Mesenchymal stem cell (in vitro differentiated cells and primary cell): ENCODE results near the gene ZBTB40.

Experiments used
- DNase-seq: peaks from one replicate; pipeline ENCODE4 v3.0.0-alpha.2; 2013
- H2AFZ ChIP-seq: one replicate; pipeline ENCODE4 v1.6.1; 2013; ENCODE audit warnings: low read depth, mild to moderate bottlenecking, control low read depth, inconsistent platforms, low read length, moderate library complexity
- H2AK5ac ChIP-seq: 2 replicates; pipeline ENCODE4 v1.6.1; 2013; ENCODE audit warnings: low read length, moderate library complexity, mild to moderate bottlenecking, inconsistent platforms; ENCODE audit not compliant: severe bottlenecking
- H2BK120ac ChIP-seq: one replicate; pipeline ENCODE4 v1.6.1; 2013; ENCODE audit warnings: low read depth, mild to moderate bottlenecking, inconsistent platforms, low read length, moderate library complexity
- H2BK12ac ChIP-seq, 2 experiments: one replicate each; pipeline ENCODE4 v1.6.1; 2013; ENCODE audit warnings: inconsistent platforms in 2 of 2, low read length in 2 of 2, mild to moderate bottlenecking in 2 of 2, moderate library complexity in 2 of 2, control low read depth in 1 of 2
- H2BK15ac ChIP-seq: one replicate; pipeline ENCODE4 v1.6.1; 2013; ENCODE audit warnings: mild to moderate bottlenecking, low read depth, inconsistent platforms; ENCODE audit not compliant: poor library complexity, severe bottlenecking
- H2BK5ac ChIP-seq: 2 replicates; pipeline ENCODE4 v1.6.1; 2013; ENCODE audit warnings: low read depth, mild to moderate bottlenecking, low read length, control low read depth, inconsistent platforms; ENCODE audit not compliant: poor library complexity, severe bottlenecking
- H3K14ac ChIP-seq, 2 experiments: one replicate each; pipeline ENCODE4 v1.6.1; 2013; ENCODE audit warnings: inconsistent platforms in 2 of 2, low read length in 2 of 2, control low read depth in 1 of 2, mild to moderate bottlenecking in 1 of 2, moderate library complexity in 1 of 2
- H3K18ac ChIP-seq, 2 experiments: one replicate each; pipeline ENCODE4 v1.6.1; 2013; ENCODE audit warnings: inconsistent platforms in 2 of 2, low read length in 2 of 2, control low read depth in 1 of 2, low read depth in 1 of 2, mild to moderate bottlenecking in 1 of 2
- H3K23ac ChIP-seq, 2 experiments: one replicate each; pipeline ENCODE4 v1.6.1; 2013; ENCODE audit warnings: inconsistent platforms in 2 of 2, low read length in 2 of 2, mild to moderate bottlenecking in 2 of 2, moderate library complexity in 2 of 2, control low read depth in 1 of 2
- H3K27ac ChIP-seq: 2 replicates; pipeline ENCODE4 v1.5.1; 2013; ENCODE audit warnings: mild to moderate bottlenecking, moderate library complexity, low read length, control low read depth, inconsistent platforms; ENCODE audit not compliant: poor library complexity, severe bottlenecking
- H3K27me3 ChIP-seq, 2 experiments: 2 replicates each; pipeline versions ENCODE4 v1.6.1 to v1.7.0; 2013; ENCODE audit warnings: low read length in 2 of 2, mild to moderate bottlenecking in 2 of 2, moderate library complexity in 2 of 2, control low read depth in 1 of 2, inconsistent platforms in 1 of 2; ENCODE audit not compliant: control insufficient read depth in 1 of 2, insufficient read depth in 1 of 2
- H3K36me3 ChIP-seq, 2 experiments: 2 replicates each; pipeline versions ENCODE4 v1.6.1 to v1.7.0; 2013; ENCODE audit warnings: low read length in 2 of 2, control low read depth in 1 of 2, inconsistent platforms in 1 of 2, low read depth in 1 of 2, mild to moderate bottlenecking in 1 of 2; ENCODE audit not compliant: insufficient read depth in 2 of 2, control insufficient read depth in 1 of 2
- H3K4ac ChIP-seq, 2 experiments: one replicate each; pipeline ENCODE4 v1.6.1; 2013; ENCODE audit warnings: inconsistent platforms in 2 of 2, low read length in 2 of 2, mild to moderate bottlenecking in 2 of 2, moderate library complexity in 2 of 2, control low read depth in 1 of 2, low read depth in 1 of 2
- H3K4me1 ChIP-seq: 2 replicates; pipeline ENCODE4 v1.6.1; 2013; ENCODE audit warnings: low read depth, low read length, control low read depth; ENCODE audit not compliant: control insufficient read depth, insufficient read depth
- H3K4me2 ChIP-seq: 2 replicates; pipeline ENCODE4 v1.6.1; 2013; ENCODE audit warnings: low read length, mild to moderate bottlenecking, inconsistent platforms; ENCODE audit not compliant: poor library complexity, severe bottlenecking
- H3K4me3 ChIP-seq, 2 experiments: 2 replicates each; pipeline versions ENCODE4 v1.5.1 to v1.7.0; 2013; ENCODE audit warnings: low read length in 2 of 2, mild to moderate bottlenecking in 2 of 2, control low read depth in 1 of 2, low read depth in 1 of 2; ENCODE audit not compliant: insufficient read depth in 1 of 2
- H3K79me1 ChIP-seq: replicated peaks from 2 replicates; pipeline ENCODE4 v1.6.1; 2013; ENCODE audit warnings: mild to moderate bottlenecking, control low read depth, low read length, inconsistent platforms; ENCODE audit not compliant: poor library complexity, severe bottlenecking
- H3K9ac ChIP-seq: 2 replicates; pipeline ENCODE4 v1.7.0; 2013; ENCODE audit warnings: mild to moderate bottlenecking, low read length, moderate library complexity
- H3K9me3 ChIP-seq: 2 replicates; pipeline ENCODE4 v1.7.0; 2013; ENCODE audit warnings: mild to moderate bottlenecking, low read length; ENCODE audit not compliant: control insufficient read depth
- H4K8ac ChIP-seq: one replicate; pipeline ENCODE4 v1.6.1; 2013; ENCODE audit warnings: inconsistent platforms, mild to moderate bottlenecking, low read length, moderate library complexity
- H4K91ac ChIP-seq: one replicate; pipeline ENCODE4 v1.6.1; 2013; ENCODE audit warnings: mild to moderate bottlenecking, low read length, inconsistent platforms
- WGBS: methylation state at CpG from one replicate; pipeline ENCODE4 v1.1.7; 2013; ENCODE audit warnings: mixed read lengths; 5-methylcytosine and 5-hydroxymethylcytosine counted together

ZBTB40 gene

DNA sequence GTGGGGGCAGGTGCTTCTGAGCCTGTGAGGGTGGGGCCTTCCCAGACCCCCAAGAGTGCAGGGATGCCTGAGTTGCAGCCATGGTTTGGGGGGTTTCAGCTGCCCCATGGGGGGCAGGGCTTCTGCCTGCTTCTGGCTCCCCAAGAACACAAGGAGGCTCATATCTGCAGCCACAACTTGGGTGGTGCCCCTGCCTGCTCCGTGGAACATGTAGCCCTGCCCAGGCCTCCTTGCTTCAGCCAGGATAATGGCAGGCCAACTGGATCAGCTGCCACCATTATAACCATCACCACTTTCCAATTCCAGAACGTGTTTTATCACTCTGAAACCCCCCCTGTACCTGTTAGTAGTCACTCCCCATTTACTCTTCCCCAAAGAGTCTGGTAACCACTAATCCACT, 14.0 kb downstream of the ZBTB40 start:
- Histone ChIP-seq H3K36me3 (no peaks in the 10 kb centered on the region), H3K79me1 (peaks cover 40% of the 10 kb centered on the region), H3K4me3 (no peak overlapping the region), H2BK5ac (no peak overlapping the region), H3K23ac (no peak overlapping the region), H3K9me3 (no peaks in the 10 kb centered on the region), H3K27me3 (no peaks in the 10 kb centered on the region), H3K4ac (no peak overlapping the region), H3K14ac (no peak overlapping the region), H3K4me1 (peaks cover 2% of the 10 kb centered on the region), H4K8ac (no peak overlapping the region), H4K91ac (no peak overlapping the region), H2BK12ac (no peak overlapping the region), H3K9ac (no peak overlapping the region), H3K18ac (no peak overlapping the region), H3K27ac (no peak overlapping the region), H3K4me2 (no peak overlapping the region), H2BK15ac (no peak overlapping the region), H2BK120ac (no peak overlapping the region), H2AK5ac (no peak overlapping the region), H2AFZ (no peak overlapping the region)
- DNase-seq: no peak
- WGBS: 89% methylated on average over 2 of the region's 2 CpGs

DNA sequence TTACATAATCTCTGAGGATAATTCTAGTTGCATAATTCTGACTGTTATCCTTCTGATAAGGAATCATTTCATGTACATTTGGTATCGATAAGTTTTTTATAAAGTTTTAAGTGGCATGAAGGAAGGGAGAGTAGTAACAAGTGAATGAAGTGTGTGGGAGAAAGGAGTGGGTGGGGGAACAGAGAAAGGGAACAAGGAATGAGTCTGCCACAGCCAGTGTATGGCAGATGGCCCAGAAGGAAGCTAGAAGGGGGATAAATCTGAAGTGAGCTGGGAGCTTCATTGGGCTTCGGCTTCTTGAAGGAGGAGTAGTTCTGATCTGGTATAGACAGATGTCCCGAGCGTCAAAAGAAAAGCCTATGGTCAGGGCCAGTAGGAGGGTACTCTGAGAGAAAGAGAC, 18.6 kb downstream of the ZBTB40 start:
- 98% methylated on average over 4 of the region's 4 CpGs for WGBS
- Histone ChIP-seq H3K4me3 (no peak overlapping the region), H3K36me3 (no peaks in the 10 kb centered on the region)

DNA sequence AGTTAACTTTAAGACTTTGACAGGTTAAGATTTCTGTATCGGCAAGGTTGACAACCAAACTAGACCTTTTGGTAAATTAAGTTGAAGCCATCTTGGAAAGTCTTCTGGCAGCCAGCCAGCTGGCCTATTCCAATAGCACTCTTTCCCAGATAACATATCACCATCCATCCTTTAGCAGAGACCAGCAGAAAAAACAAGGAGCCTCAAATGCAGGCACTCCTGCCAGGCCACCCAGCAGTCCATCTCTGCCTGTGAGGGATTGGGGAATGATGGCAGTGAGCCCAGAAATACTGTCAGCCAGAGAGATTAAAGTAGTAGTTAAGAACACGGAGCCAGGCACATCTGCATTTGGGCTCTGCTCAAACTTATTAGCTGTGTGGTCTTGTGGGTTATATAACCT, 19.4 kb downstream of the ZBTB40 start:
- Histone ChIP-seq H2BK15ac (no peak overlapping the region), H2BK12ac (no peak overlapping the region), H4K8ac (no peak overlapping the region), H3K4ac (no peak overlapping the region), H3K79me1 (peaks cover 57% of the 10 kb centered on the region), H3K14ac (no peak overlapping the region), H3K36me3 (no peaks in the 10 kb centered on the region), H3K4me3 (no peak overlapping the region), H2AK5ac (no peak overlapping the region), H3K9me3 (no peaks in the 10 kb centered on the region), H3K18ac (no peak overlapping the region), H3K23ac (no peak overlapping the region), H3K27me3 (no peaks in the 10 kb centered on the region), H3K4me2 (no peak overlapping the region), H3K4me1 (no peaks in the 10 kb centered on the region), H2BK5ac (no peak overlapping the region), H3K27ac (no peak overlapping the region), H2BK120ac (no peak overlapping the region), H4K91ac (no peak overlapping the region), H3K9ac (no peak overlapping the region), H2AFZ (no peak overlapping the region)
- WGBS: 90% methylated on average over 2 of the region's 2 CpGs
- DNase-seq: peak; percentile 41

More for the DNA sequence above, 18.6 kb downstream of the ZBTB40 start:
- no peaks in the 10 kb centered on the region for H3K27me3 ChIP-seq
- H3K4me2 ChIP-seq: no peak overlapping the region
- no peak overlapping the region for H2BK15ac ChIP-seq
- no peaks in the 10 kb centered on the region for H3K9me3 ChIP-seq
- no peak overlapping the region for H2AFZ ChIP-seq
- no peak overlapping the region for H3K9ac ChIP-seq
- no peaks in the 10 kb centered on the region for H3K4me1 ChIP-seq
- no peak overlapping the region for H3K27ac ChIP-seq
- no peak overlapping the region for H3K18ac ChIP-seq
- H3K14ac ChIP-seq: no peak overlapping the region
- no peak overlapping the region for H2BK5ac ChIP-seq
- H2AK5ac ChIP-seq: no peak overlapping the region
- no peak overlapping the region for H3K4ac ChIP-seq
- H2BK12ac ChIP-seq: no peak overlapping the region
- H4K8ac ChIP-seq: no peak overlapping the region
- H4K91ac ChIP-seq: no peak overlapping the region
- no peak for DNase-seq
- H2BK120ac ChIP-seq: no peak overlapping the region
- peaks cover 58% of the 10 kb centered on the region for H3K79me1 ChIP-seq
- no peak overlapping the region for H3K23ac ChIP-seq

DNA sequence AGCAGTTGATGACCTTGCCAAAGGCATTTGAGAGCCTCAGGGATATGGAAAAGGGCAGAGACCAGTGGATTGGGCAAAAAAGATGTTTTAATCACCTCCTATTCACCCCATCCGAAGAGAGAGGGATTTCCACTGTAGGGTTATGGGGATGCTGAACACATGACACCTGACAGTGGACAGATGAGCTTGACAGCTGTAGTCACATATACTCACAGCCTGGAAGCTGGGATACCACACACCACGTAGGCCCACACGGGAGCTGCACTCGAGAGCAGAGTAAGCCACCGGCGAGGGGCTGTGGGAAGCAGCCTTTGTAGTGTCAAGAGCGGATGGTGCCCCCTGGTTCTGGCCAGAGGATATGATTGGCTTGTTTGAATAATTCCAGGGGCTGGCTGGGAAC, 20.0 kb downstream of the ZBTB40 start:
- Histone ChIP-seq H4K91ac (no peak overlapping the region), H3K9me3 (no peaks in the 10 kb centered on the region), H3K79me1 (peaks cover 55% of the 10 kb centered on the region), H3K4me1 (no peaks in the 10 kb centered on the region), H3K4me2 (no peak overlapping the region), H3K4me3 (no peak overlapping the region), H2BK12ac (no peak overlapping the region), H3K36me3 (no peaks in the 10 kb centered on the region), H2AK5ac (no peak overlapping the region), H2BK15ac (no peak overlapping the region), H2BK5ac (no peak overlapping the region), H3K27me3 (no peaks in the 10 kb centered on the region), H2AFZ (no peak overlapping the region), H3K18ac (no peak overlapping the region), H4K8ac (no peak overlapping the region), H3K27ac (no peak overlapping the region), H3K4ac (no peak overlapping the region), H3K9ac (no peak overlapping the region), H3K23ac (no peak overlapping the region), H3K14ac (no peak overlapping the region), H2BK120ac (no peak overlapping the region)
- WGBS: 97% methylated on average over 7 of the region's 7 CpGs
- DNase-seq: no peak
